H1 (cell line): ENCODE results near the gene GRK5. TPM values are rescaled to one million over a fixed set of nuclear protein-coding genes. Genes with fewer than 3 reads are reported as not detected.

Source experiments
- CHD7 ChIP-seq: fragments of 300-600 bp; sonication (generic); IDR thresholded peaks from 2 replicates; pipeline ENCODE4 v1.7.1; 2012; ENCODE audit warnings: low read length, moderate library complexity, mild to moderate bottlenecking, inconsistent platforms; ENCODE audit not compliant: insufficient replicate concordance
- CTBP2 ChIP-seq: IDR thresholded peaks from 2 replicates; pipeline ENCODE4 v1.7.0; 2011; ENCODE audit warnings: borderline replicate concordance, mild to moderate bottlenecking, moderate library complexity, mixed read lengths, low read length; ENCODE audit not compliant: insufficient read depth, insufficient read length
- RBBP5 ChIP-seq: IDR thresholded peaks from 2 replicates; pipeline ENCODE4 v1.7.1; 2012; ENCODE audit warnings: low read depth, mild to moderate bottlenecking, inconsistent platforms, low read length, moderate library complexity, borderline replicate concordance
- polyA plus RNA-seq, 7 experiments: library from polyadenylated mRNA; depleted of rRNA in 3 of 7; stranded (reverse) in 5 of 7; unstranded in 2 of 7; fragments of >200 nt in 5 of 7; fragments of 200-250 nt in 2 of 7; gene quantifications; 1 replicate in 5 of 7; 2 replicates in 1 of 7; 4 replicates in 1 of 7; pipeline versions ENCODE4 v1.2.1 to v1.2.3, GENCODE V29; 2011 to 2013; ENCODE audit warnings: missing spikeins in 2 of 7, mixed read lengths in 2 of 7
- total RNA-seq: library from RNA; stranded (reverse); fragmentation: NEBNext Ultra II Directional; extraction: Animal tissue kit (Norgen Biotek cat#: 25700); gene quantifications from 2 replicates; pipeline ENCODE4 v1.2.1, GENCODE V29; 2021

Gene GRK5
- total and polyA plus RNA-seq, 2 of the 8 experiments (the other 6 are each of a cell fraction or from before 2014, with no cell fraction given) = 0.54 to 2.5 TPM

GRCh38 chr10:119493155-119493554 is 285.8 kb downstream of the GRK5 start (continued):
- no peak for TF ChIP-seq CHD7
- no peak for TF ChIP-seq CTBP2
- TF ChIP-seq RBBP5 = no peak
